Measurements from ENCODE around the gene RRAS2. TPM values are rescaled to one million over a fixed set of nuclear protein-coding genes. Genes with fewer than 3 reads are reported as not detected.
A peak's percentile ranks its signal among the peaks of the same experiment; 100 is the strongest.

Gene RRAS2
- total RNA-seq, 5 donors from 2014 or later (not counting 1 experiment from before 2014, with no cell fraction given), result 17.9 to 30.2 (median 18.5) TPM

DNA sequence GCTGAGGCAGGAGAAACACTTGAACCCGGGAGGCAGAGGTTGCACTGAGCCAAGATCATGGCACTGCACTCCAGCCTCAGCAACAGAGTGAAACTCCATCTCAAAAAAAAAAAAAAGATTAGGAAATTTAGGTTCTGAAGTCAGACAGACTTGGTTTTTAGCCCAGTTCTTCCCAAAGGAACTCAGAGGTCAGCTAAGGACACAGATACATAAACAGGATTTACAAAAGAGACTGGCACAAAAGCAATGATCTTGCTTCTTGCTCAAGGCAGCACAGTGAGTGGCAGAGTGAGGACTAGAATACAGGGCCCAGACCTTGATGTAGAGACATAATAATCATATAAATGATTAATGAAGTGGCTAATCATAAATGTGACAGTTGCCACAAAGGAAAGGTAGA, 25.4 kb upstream of the RRAS2 start:
- H3K27ac ChIP-seq (ENCODE audit: low read length), result no peak overlapping the region
- Mint-ChIP-seq H3K4me3 (no peak overlapping the region), H3K27ac (no peak overlapping the region), H3K4me1 (peaks cover 4 to 8% (median 6%) of the 10 kb centered on the region in 3 donors), H3K27me3 (peaks cover 7% of the 10 kb centered on the region in 2 donors), H3K9me3 (no peaks in the 10 kb centered on the region), H3K36me3 (no peaks in the 10 kb centered on the region)
- H3K9me3 ChIP-seq, result no peaks in the 10 kb centered on the region
- ATAC-seq (replicated peaks in 1 of 4) (no peak), DNase-seq (no peak)
- CTCF ChIA-PET, result interaction anchor here in 1 of 2 donors (0.6 kb wide), 2 partner anchors 73 to 522 kb away, joined by 5 read pairs; no protein-coding TSS in a partner anchor
- no peak overlapping the region for H3K4me3 ChIP-seq (ENCODE audit: control insufficient read depth in 1 of 2, extremely low read depth in 1 of 2, low read length in 1 of 2)
- peaks cover 5% of the 10 kb centered on the region in 2 experiments for H3K4me1 ChIP-seq (ENCODE audit: control insufficient read depth in 1 of 2, extremely low read depth in 1 of 2, insufficient read depth in 2 of 2, low read length in 2 of 2)
- WGBS (ENCODE audit: insufficient coverage), result no CpG with 5 or more reads among the region's 1 CpG
- peaks cover 0 to 10% of the 10 kb centered on the region in 2 experiments for H3K27me3 ChIP-seq (replicated peaks in 1 of 2; ENCODE audit: control insufficient read depth in 2 of 2, extremely low read depth in 1 of 2, insufficient read depth in 2 of 2, low read length in 1 of 2)
- POLR2A ChIA-PET, result no interaction called here
- no peaks in the 10 kb centered on the region for H3K36me3 ChIP-seq (ENCODE audit: control insufficient read depth in 2 of 2, extremely low read depth in 1 of 2, insufficient read depth in 1 of 2, low read length in 1 of 2)

DNA sequence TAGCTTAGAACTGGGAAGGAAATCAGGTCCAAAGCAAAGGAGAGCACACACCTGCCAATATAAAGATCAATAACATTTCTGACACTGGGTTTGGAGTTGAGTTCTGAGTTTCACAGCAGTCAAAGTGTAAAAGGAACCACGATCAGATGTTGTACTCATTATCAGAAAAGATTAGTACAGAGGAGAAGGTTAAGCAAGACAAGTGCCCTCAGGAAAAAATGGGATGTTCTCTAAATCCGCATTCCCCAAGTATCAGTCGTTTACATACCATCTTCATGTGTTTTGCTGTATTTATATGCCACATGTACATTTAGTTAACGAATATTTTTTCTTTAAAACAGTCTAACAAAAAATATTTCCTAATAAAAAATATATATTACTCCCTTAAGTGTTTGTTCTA, 23.0 kb upstream of the RRAS2 start:
- POLR2A ChIA-PET, result interaction anchor here in 1 of 2 donors (0.6 kb wide), 1 partner anchor 9 kb away, joined by 5 read pairs; no protein-coding TSS in a partner anchor
- no peak overlapping the region for H3K27ac Mint-ChIP-seq
- Histone ChIP-seq H3K27me3 (replicated peaks in 1 of 2; ENCODE audit: control insufficient read depth in 2 of 2, extremely low read depth in 1 of 2, insufficient read depth in 2 of 2, low read length in 1 of 2) (peaks cover 4 to 17% of the 10 kb centered on the region in 2 experiments), H3K4me3 (ENCODE audit: control insufficient read depth in 1 of 2, extremely low read depth in 1 of 2, low read length in 1 of 2) (no peak overlapping the region), H3K9me3 (no peaks in the 10 kb centered on the region), H3K27ac (ENCODE audit: low read length) (no peak overlapping the region), H3K4me1 (ENCODE audit: control insufficient read depth in 1 of 2, extremely low read depth in 1 of 2, insufficient read depth in 2 of 2, low read length in 2 of 2) (peaks cover 5% of the 10 kb centered on the region in 2 experiments), H3K36me3 (ENCODE audit: control insufficient read depth in 2 of 2, extremely low read depth in 1 of 2, insufficient read depth in 1 of 2, low read length in 1 of 2) (no peaks in the 10 kb centered on the region)
- WGBS (ENCODE audit: insufficient coverage), result no CpG with 5 or more reads among the region's 4 CpGs
- no peak for DNase-seq
- CTCF ChIA-PET, result interaction anchor here (0.7 to 1.6 kb wide), 2 partner anchors 21 to 73 kb away, joined by 3 to 4 read pairs; no protein-coding TSS in a partner anchor
- peaks cover 14 to 16% of the 10 kb centered on the region in 2 donors for H3K27me3 Mint-ChIP-seq
- ATAC-seq (replicated peaks in 1 of 4), result no peak
- H3K9me3 Mint-ChIP-seq, result no peaks in the 10 kb centered on the region
- H3K36me3 Mint-ChIP-seq, result peaks cover 3% of the 10 kb centered on the region
- H3K4me1 Mint-ChIP-seq, result peaks cover 4 to 8% (median 6%) of the 10 kb centered on the region in 3 donors
- peak overlapping the region in 1 of 3 donors; percentile 80 for H3K4me3 Mint-ChIP-seq

DNA sequence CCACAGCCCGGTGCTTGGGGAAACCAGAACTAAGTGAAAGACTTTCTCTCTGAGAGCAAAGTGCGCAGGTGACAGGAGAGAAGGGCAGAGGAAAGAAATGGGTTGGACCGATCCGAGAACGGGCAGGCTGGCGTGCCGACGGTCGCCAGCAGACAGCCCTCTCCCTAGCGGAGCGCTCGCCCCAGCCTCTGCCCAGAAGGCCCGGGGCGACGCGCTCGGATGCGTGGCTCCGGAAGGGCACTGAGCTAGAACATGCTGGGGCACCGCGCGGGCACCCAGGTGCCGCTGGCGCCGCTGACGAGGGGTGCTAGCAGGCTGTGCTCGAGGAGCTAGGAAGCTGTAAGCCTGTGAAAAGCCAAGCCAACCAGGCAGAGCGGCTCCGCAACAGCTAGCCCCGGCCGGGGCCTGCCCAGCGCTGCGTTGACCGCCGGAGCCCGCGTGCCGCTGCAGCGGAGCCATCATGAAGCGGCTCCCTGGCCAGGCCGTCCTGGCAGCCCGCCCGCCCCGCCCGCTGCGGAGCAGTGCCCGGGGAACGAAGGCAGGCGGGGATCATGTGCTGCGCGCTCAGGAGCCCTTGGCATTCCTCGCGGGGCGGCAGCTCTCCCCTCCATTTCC, 22.1 kb upstream of the RRAS2 start:
- Histone ChIP-seq H3K36me3 (ENCODE audit: control insufficient read depth in 2 of 2, extremely low read depth in 1 of 2, insufficient read depth in 1 of 2, low read length in 1 of 2) (no peaks in the 10 kb centered on the region), H3K27ac (ENCODE audit: low read length) (no peak overlapping the region)
- CTCF ChIA-PET, result interaction anchor here (0.7 to 1.6 kb wide), 2 partner anchors 22 to 74 kb away, joined by 3 to 4 read pairs; no protein-coding TSS in a partner anchor

DNA sequence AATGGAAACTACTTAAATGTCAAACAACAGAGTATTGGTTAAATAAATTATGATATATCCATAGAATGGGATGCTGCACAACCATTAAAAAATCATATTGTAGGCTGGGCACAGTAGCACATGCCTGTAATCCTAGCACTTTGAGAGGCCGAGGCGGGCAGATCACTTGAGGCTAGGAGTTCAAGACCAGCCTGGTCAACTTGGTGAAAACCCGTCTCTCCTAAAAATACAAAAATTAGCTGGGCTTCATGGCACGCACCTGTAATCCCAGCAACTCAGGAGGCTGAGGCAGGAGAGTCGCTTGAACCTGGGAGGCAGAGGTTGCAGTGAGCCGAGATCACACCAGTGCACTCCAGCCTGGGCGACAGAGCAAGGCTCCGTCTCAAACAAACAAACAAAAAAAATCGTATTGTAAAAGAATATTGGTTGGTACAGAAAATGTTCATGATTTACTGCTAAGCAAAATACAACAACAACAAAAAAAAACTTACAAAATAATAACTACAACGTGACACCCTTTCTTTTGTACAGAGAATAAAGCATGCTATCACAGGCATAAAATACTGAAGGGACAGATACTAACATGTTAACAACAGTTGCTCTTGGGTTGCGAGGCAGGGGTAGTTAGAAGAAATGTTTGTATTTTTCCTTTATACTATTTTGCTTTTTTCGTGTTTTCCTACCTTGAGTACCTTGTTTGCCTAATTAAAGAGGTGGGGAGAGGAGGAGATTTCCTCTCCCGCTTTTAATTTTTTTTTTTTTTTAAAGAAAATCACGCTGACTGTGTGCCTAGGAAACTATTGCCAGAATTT, 21.3 kb upstream of the RRAS2 start:
- Histone ChIP-seq H3K9me3 (no peaks in the 10 kb centered on the region), H3K27ac (ENCODE audit: low read length) (no peak overlapping the region), H3K27me3 (replicated peaks in 1 of 2; ENCODE audit: control insufficient read depth in 2 of 2, extremely low read depth in 1 of 2, insufficient read depth in 2 of 2, low read length in 1 of 2) (peaks cover 4 to 17% of the 10 kb centered on the region in 2 experiments), H3K4me1 (ENCODE audit: control insufficient read depth in 1 of 2, extremely low read depth in 1 of 2, insufficient read depth in 2 of 2, low read length in 2 of 2) (peaks cover 5% of the 10 kb centered on the region in 2 experiments), H3K4me3 (ENCODE audit: control insufficient read depth in 1 of 2, extremely low read depth in 1 of 2, low read length in 1 of 2) (peak overlapping the region; percentile 40 to 88), H3K36me3 (ENCODE audit: control insufficient read depth in 2 of 2, extremely low read depth in 1 of 2, insufficient read depth in 1 of 2, low read length in 1 of 2) (no peaks in the 10 kb centered on the region)
- H3K27me3 Mint-ChIP-seq, result peaks cover 14 to 16% of the 10 kb centered on the region in 2 donors
- WGBS (ENCODE audit: insufficient coverage), result 97% methylated on average over 5 of the region's 14 CpGs
- H3K36me3 Mint-ChIP-seq, result peaks cover 3% of the 10 kb centered on the region
- ATAC-seq (replicated peaks in 1 of 4), result no peak
- ChIA-PET POLR2A (interaction anchor here in 1 of 2 donors (0.6 kb wide), 1 partner anchor 447 kb away, joined by 5 read pairs; no protein-coding TSS in a partner anchor), CTCF (interaction anchor here in 1 of 2 donors (1.5 to 1.6 kb wide), 2 partner anchors 75 to 80 kb away, joined by 4 read pairs; no protein-coding TSS in a partner anchor)
- no peak for DNase-seq
- no peak overlapping the region for H3K27ac Mint-ChIP-seq
- H3K4me3 Mint-ChIP-seq, result peak overlapping the region; percentile 66 to 80 (median 73)
- H3K9me3 Mint-ChIP-seq, result no peaks in the 10 kb centered on the region
- H3K4me1 Mint-ChIP-seq, result peaks cover 4 to 8% (median 6%) of the 10 kb centered on the region in 3 donors

More for the DNA sequence above, 22.1 kb upstream of the RRAS2 start:
- POLR2A ChIA-PET, result no interaction called here
- peaks cover 4 to 17% of the 10 kb centered on the region in 2 experiments for H3K27me3 ChIP-seq (replicated peaks in 1 of 2; ENCODE audit: control insufficient read depth in 2 of 2, extremely low read depth in 1 of 2, insufficient read depth in 2 of 2, low read length in 1 of 2)
- peaks cover 5% of the 10 kb centered on the region in 2 experiments for H3K4me1 ChIP-seq (ENCODE audit: control insufficient read depth in 1 of 2, extremely low read depth in 1 of 2, insufficient read depth in 2 of 2, low read length in 2 of 2)
- Mint-ChIP-seq H3K27ac (no peak overlapping the region), H3K4me3 (peak overlapping the region; percentile 66 to 80 (median 73)), H3K9me3 (no peaks in the 10 kb centered on the region), H3K27me3 (peaks cover 14 to 16% of the 10 kb centered on the region in 2 donors), H3K36me3 (peaks cover 3% of the 10 kb centered on the region), H3K4me1 (peaks cover 4 to 8% (median 6%) of the 10 kb centered on the region in 3 donors)
- H3K4me3 ChIP-seq (ENCODE audit: control insufficient read depth in 1 of 2, extremely low read depth in 1 of 2, low read length in 1 of 2), result peak overlapping the region; percentile 40 to 88
- WGBS (ENCODE audit: insufficient coverage), result 2% methylated on average over 40 of the region's 54 CpGs
- H3K9me3 ChIP-seq, result no peaks in the 10 kb centered on the region
- ATAC-seq (replicated peaks in 1 of 4) (peak; percentile 91 to 97 (median 96)), DNase-seq (peak in 34 of 35 experiments; percentile 6 to 61 (median 38))

DNA sequence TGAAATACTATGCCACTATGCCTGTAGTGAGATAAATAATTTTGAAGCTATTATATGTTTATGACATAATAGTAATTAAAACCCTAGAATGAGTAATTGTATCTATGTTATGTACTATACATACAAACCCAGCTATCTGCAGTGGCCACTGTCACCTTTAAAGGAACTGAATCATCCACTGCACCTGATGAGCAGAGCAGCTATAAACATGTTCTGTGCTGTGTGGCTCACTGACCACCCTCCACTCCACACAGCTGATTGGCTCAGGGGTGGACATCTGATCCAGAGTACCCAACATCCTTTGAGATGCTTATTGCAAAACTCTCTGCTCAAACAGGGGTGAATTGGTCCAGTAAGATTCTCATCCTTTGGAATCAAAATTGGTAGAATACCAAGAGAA, 19.2 kb upstream of the RRAS2 start:
- Mint-ChIP-seq H3K27me3 (peaks cover 14 to 16% of the 10 kb centered on the region in 2 donors), H3K9me3 (no peaks in the 10 kb centered on the region), H3K27ac (no peak overlapping the region), H3K4me3 (no peak overlapping the region), H3K4me1 (peaks cover 4 to 8% (median 6%) of the 10 kb centered on the region in 3 donors), H3K36me3 (peaks cover 3% of the 10 kb centered on the region)
- POLR2A ChIA-PET, result interaction anchor here in 1 of 2 donors (0.6 kb wide), 2 partner anchors 11 to 23 kb away, joined by 6 to 7 read pairs; no protein-coding TSS in a partner anchor
- no peak overlapping the region for H3K4me3 ChIP-seq (ENCODE audit: control insufficient read depth in 1 of 2, extremely low read depth in 1 of 2, low read length in 1 of 2)
- H3K27ac ChIP-seq (ENCODE audit: low read length), result no peak overlapping the region
- DNase-seq (no peak), ATAC-seq (replicated peaks in 1 of 4) (no peak)
- no peaks in the 10 kb centered on the region for H3K36me3 ChIP-seq (ENCODE audit: control insufficient read depth in 2 of 2, extremely low read depth in 1 of 2, insufficient read depth in 1 of 2, low read length in 1 of 2)
- H3K9me3 ChIP-seq, result no peaks in the 10 kb centered on the region
- peaks cover 4 to 17% of the 10 kb centered on the region in 2 experiments for H3K27me3 ChIP-seq (replicated peaks in 1 of 2; ENCODE audit: control insufficient read depth in 2 of 2, extremely low read depth in 1 of 2, insufficient read depth in 2 of 2, low read length in 1 of 2)
- CTCF ChIA-PET, result interaction anchor here (0.5 to 0.8 kb wide), 3 partner anchors 11 to 22 kb away, joined by 3 to 5 read pairs (median 4); no protein-coding TSS in a partner anchor
- H3K4me1 ChIP-seq (ENCODE audit: control insufficient read depth in 1 of 2, extremely low read depth in 1 of 2, insufficient read depth in 2 of 2, low read length in 2 of 2), result peaks cover 5% of the 10 kb centered on the region in 2 experiments

DNA sequence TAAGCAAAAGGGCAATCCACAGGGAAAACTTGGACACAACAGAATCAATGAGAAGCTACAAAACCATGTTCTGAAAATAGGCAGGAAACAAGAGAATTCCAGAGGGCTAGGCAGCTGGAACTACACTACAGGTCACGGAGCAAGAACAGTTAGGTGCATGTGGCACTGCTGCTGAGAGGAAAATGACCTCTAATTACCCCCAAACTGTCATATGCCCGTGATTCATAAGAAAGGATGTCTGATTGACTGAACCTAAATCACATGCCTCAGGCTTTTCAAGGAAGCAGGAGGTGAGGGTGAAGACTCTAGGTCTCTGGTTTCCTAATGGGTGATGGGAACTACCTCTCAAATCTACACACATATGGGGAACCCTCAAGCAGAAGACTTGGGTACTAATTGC, 17.9 kb upstream of the RRAS2 start:
- ChIA-PET CTCF (interaction anchor here in 1 of 2 donors (0.6 kb wide), 1 partner anchor 18 kb away, joined by 4 read pairs; no protein-coding TSS in a partner anchor), POLR2A (no interaction called here)
- H3K27me3 Mint-ChIP-seq, result peaks cover 14 to 15% of the 10 kb centered on the region in 2 donors
- Histone ChIP-seq H3K4me1 (ENCODE audit: control insufficient read depth in 1 of 2, extremely low read depth in 1 of 2, insufficient read depth in 2 of 2, low read length in 2 of 2) (peaks cover 5% of the 10 kb centered on the region in 2 experiments), H3K27ac (ENCODE audit: low read length) (no peak overlapping the region), H3K27me3 (replicated peaks in 1 of 2; ENCODE audit: control insufficient read depth in 2 of 2, extremely low read depth in 1 of 2, insufficient read depth in 2 of 2, low read length in 1 of 2) (peaks cover 4 to 17% of the 10 kb centered on the region in 2 experiments), H3K36me3 (ENCODE audit: control insufficient read depth in 2 of 2, extremely low read depth in 1 of 2, insufficient read depth in 1 of 2, low read length in 1 of 2) (no peaks in the 10 kb centered on the region), H3K9me3 (no peaks in the 10 kb centered on the region), H3K4me3 (ENCODE audit: control insufficient read depth in 1 of 2, extremely low read depth in 1 of 2, low read length in 1 of 2) (no peak overlapping the region)
- ATAC-seq (replicated peaks in 1 of 4) (no peak), DNase-seq (no peak)
- no CpG with 5 or more reads among the region's 2 CpGs for WGBS (ENCODE audit: insufficient coverage)
- H3K36me3 Mint-ChIP-seq, result peaks cover 3% of the 10 kb centered on the region
- H3K4me1 Mint-ChIP-seq, result peaks cover 4 to 8% (median 5%) of the 10 kb centered on the region in 3 donors
- no peak overlapping the region for H3K4me3 Mint-ChIP-seq
- no peaks in the 10 kb centered on the region for H3K9me3 Mint-ChIP-seq
- H3K27ac Mint-ChIP-seq, result no peak overlapping the region

Data from T-cell (primary cell).